ENCODE data around the gene MAN2A2. TPM values are rescaled to one million over a fixed set of nuclear protein-coding genes. Genes with fewer than 3 reads are reported as not detected.
A peak's percentile ranks its signal among the peaks of the same experiment; 100 is the strongest.

The MAN2A2 gene
- total and polyA plus RNA-seq, 9 of the 15 experiments (the other 6 are each of a cell fraction or from before 2014, with no cell fraction given), result 7.3 to 151 (median 43.4) TPM

GRCh38 chr15:90929246-90930019, 26.3 kb downstream of the MAN2A2 start (continued):
- no peak for TF ChIP-seq REST (IDR thresholded peaks at IDR 0.05; ENCODE audit: borderline replicate concordance)
- no peak for TF ChIP-seq REST (CRISPR knock-in tag; IDR thresholded peaks at IDR 0.05; ENCODE audit: low read depth)
- no peak for TF ChIP-seq RBM25 (IDR thresholded peaks at IDR 0.05; ENCODE audit: low read depth, low read length, severe bottlenecking)
- no peak for TF ChIP-seq TARDBP (IDR thresholded peaks at IDR 0.05)
- TF ChIP-seq RB1 (IDR thresholded peaks at IDR 0.05; ENCODE audit: low read depth), result 0 out of 2 replicates have a peak, but pooled peaks have one; percentile 7
- TF ChIP-seq DPF2 (IDR thresholded peaks at IDR 0.05), result no peak
- no peak for TF ChIP-seq MITF (IDR thresholded peaks at IDR 0.05)
- TF ChIP-seq ZNF449 (CRISPR knock-in tag; IDR thresholded peaks at IDR 0.05), result no peak
- TF ChIP-seq ETV6 (IDR thresholded peaks at IDR 0.05; ENCODE audit: borderline replicate concordance in 1 of 2, low read depth in 2 of 2, low read length in 1 of 2), result no peak
- no peak for TF ChIP-seq ETV6 (CRISPR knock-in tag; IDR thresholded peaks at IDR 0.05; ENCODE audit: borderline replicate concordance)
- TF ChIP-seq SREBF1 (IDR thresholded peaks at IDR 0.05; ENCODE audit: borderline replicate concordance, low read depth, low read length), result no peak
- no peak for TF ChIP-seq FOXA1 (IDR thresholded peaks at IDR 0.05; ENCODE audit: borderline replicate concordance)
- no peak for TF ChIP-seq HDAC6 (IDR thresholded peaks at IDR 0.05; ENCODE audit: low read depth, low read length)
- TF ChIP-seq PYGO2 (tag; IDR thresholded peaks at IDR 0.05), result no peak
- no peak for TF ChIP-seq ZNF398 (CRISPR knock-in tag; IDR thresholded peaks at IDR 0.05)
- TF ChIP-seq TAF7 (tag; IDR thresholded peaks at IDR 0.05), result no peak
